ENCODE data around the gene EXOC4. TPM values are rescaled to one million over a fixed set of nuclear protein-coding genes. Genes with fewer than 3 reads are reported as not detected.

Gene EXOC4
- total RNA-seq, 1 experiment from 2014 or later: 66.2 TPM

DNA sequence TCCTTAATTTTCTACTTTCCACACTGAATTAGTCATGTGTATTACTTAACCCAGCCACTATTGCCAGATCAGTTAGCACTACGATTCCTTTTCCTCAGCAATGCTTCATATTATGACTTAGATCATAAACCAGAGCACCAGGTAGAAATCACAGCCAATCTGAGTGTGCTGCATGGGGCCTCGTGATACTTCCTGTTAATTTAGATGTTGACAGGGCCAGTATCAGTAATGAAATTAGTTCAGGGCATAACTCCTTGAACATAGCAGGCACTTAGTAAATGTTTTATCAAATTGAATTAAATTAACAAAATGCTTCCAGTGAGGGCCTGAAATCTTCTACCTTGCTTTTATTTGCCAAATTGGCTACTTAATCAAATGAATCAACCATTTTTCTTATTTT lies 705.0 kb downstream of the EXOC4 start:
- BruUV-seq (replicated peaks): no TSS peak
- POLR2A ChIA-PET: no interaction called here

GRCh38 chr7:133958822-133959221 lies 705.9 kb downstream of the EXOC4 start:
- TF ChIP-seq, protein P1, sequence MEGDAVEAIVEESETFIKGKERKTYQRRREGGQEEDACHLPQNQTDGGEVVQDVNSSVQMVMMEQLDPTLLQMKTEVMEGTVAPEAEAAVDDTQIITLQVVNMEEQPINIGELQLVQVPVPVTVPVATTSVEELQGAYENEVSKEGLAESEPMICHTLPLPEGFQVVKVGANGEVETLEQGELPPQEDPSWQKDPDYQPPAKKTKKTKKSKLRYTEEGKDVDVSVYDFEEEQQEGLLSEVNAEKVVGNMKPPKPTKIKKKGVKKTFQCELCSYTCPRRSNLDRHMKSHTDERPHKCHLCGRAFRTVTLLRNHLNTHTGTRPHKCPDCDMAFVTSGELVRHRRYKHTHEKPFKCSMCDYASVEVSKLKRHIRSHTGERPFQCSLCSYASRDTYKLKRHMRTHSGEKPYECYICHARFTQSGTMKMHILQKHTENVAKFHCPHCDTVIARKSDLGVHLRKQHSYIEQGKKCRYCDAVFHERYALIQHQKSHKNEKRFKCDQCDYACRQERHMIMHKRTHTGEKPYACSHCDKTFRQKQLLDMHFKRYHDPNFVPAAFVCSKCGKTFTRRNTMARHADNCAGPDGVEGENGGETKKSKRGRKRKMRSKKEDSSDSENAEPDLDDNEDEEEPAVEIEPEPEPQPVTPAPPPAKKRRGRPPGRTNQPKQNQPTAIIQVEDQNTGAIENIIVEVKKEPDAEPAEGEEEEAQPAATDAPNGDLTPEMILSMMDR (IDR thresholded peaks at IDR 0.05; ENCODE audit: insufficient read depth in 1 of 2, low read depth in 1 of 2, low read length in 1 of 2, severe bottlenecking in 1 of 2, unreplicated experiment in 1 of 2): no peak
- no peak for DNase-seq
- H3K27me3 Mint-ChIP-seq (ENCODE audit: insufficient read depth, unreplicated experiment): no peaks in the 10 kb centered on the region
- H3K4me3 ChIP-seq (ENCODE audit: low read depth, low read length): no peak overlapping the region
- no peaks in the 10 kb centered on the region for H3K27me3 ChIP-seq (replicated peaks; ENCODE audit: control insufficient read depth, insufficient read depth, low read length)
- no peaks in the 10 kb centered on the region; the same call in 1 of the 2 replicates for H3K9me3 ChIP-seq
- ChIA-PET CTCF (no interaction called here), POLR2A (no interaction called here)
- peaks cover 6% of the 10 kb centered on the region for H3K36me3 Mint-ChIP-seq (ENCODE audit: insufficient read depth, unreplicated experiment)
- intact Hi-C loops (cut with micrococcal nuclease; ENCODE audit: unreplicated experiment): no loop called here
- H3K27ac Mint-ChIP-seq (ENCODE audit: unreplicated experiment): no peak overlapping the region
- H3K9me3 Mint-ChIP-seq (ENCODE audit: unreplicated experiment): no peaks in the 10 kb centered on the region
- no peaks in the 10 kb centered on the region for H3K36me3 ChIP-seq (ENCODE audit: control insufficient read depth, insufficient read depth, low read length)
- no peaks in the 10 kb centered on the region for H3K4me1 Mint-ChIP-seq (ENCODE audit: low read depth, unreplicated experiment)
- no peaks in the 10 kb centered on the region for H3K4me1 ChIP-seq
- H3K4me3 Mint-ChIP-seq (ENCODE audit: unreplicated experiment): no peak overlapping the region
- no TSS peak for BruUV-seq (replicated peaks)

More for the DNA sequence above, 705.0 kb downstream of the EXOC4 start:
- Mint-ChIP-seq H3K9me3 (ENCODE audit: unreplicated experiment) (no peaks in the 10 kb centered on the region), H3K27ac (ENCODE audit: unreplicated experiment) (no peak overlapping the region), H3K36me3 (ENCODE audit: insufficient read depth, unreplicated experiment) (no peaks in the 10 kb centered on the region), H3K4me1 (ENCODE audit: low read depth, unreplicated experiment) (no peaks in the 10 kb centered on the region), H3K27me3 (ENCODE audit: insufficient read depth, unreplicated experiment) (no peaks in the 10 kb centered on the region), H3K4me3 (ENCODE audit: unreplicated experiment) (no peak overlapping the region)
- CTCF ChIA-PET: no interaction called here
- Histone ChIP-seq H3K4me1 (no peaks in the 10 kb centered on the region), H3K27me3 (replicated peaks; ENCODE audit: control insufficient read depth, insufficient read depth, low read length) (no peaks in the 10 kb centered on the region), H3K9me3 (no peaks in the 10 kb centered on the region; the same call in 1 of the 2 replicates), H3K36me3 (ENCODE audit: control insufficient read depth, insufficient read depth, low read length) (no peaks in the 10 kb centered on the region), H3K4me3 (ENCODE audit: low read depth, low read length) (no peak overlapping the region)
- TF ChIP-seq, protein P1 (IDR thresholded peaks at IDR 0.05; ENCODE audit: insufficient read depth in 1 of 2, low read depth in 1 of 2, low read length in 1 of 2, severe bottlenecking in 1 of 2, unreplicated experiment in 1 of 2): no peak
- intact Hi-C loops (cut with micrococcal nuclease; ENCODE audit: unreplicated experiment): no loop called here
- DNase-seq: no peak

- TF ChIP-seq, protein P1 (IDR thresholded peaks at IDR 0.05; ENCODE audit: insufficient read depth in 1 of 2, low read depth in 1 of 2, low read length in 1 of 2, severe bottlenecking in 1 of 2, unreplicated experiment in 1 of 2): no peak
- ChIA-PET CTCF (no interaction called here), POLR2A (no interaction called here)
- intact Hi-C loops (cut with micrococcal nuclease; ENCODE audit: unreplicated experiment): no loop called here
- no peak overlapping the region for H3K4me3 ChIP-seq (ENCODE audit: low read depth, low read length)
- H3K9me3 ChIP-seq: no peaks in the 10 kb centered on the region; the same call in 1 of the 2 replicates
- Mint-ChIP-seq H3K9me3 (ENCODE audit: unreplicated experiment) (peaks cover 2% of the 10 kb centered on the region), H3K4me3 (ENCODE audit: unreplicated experiment) (no peak overlapping the region), H3K36me3 (ENCODE audit: insufficient read depth, unreplicated experiment) (peaks cover 6% of the 10 kb centered on the region), H3K4me1 (ENCODE audit: low read depth, unreplicated experiment) (no peaks in the 10 kb centered on the region), H3K27ac (ENCODE audit: unreplicated experiment) (no peak overlapping the region), H3K27me3 (ENCODE audit: insufficient read depth, unreplicated experiment) (no peaks in the 10 kb centered on the region)
- no peaks in the 10 kb centered on the region for H3K4me1 ChIP-seq
- H3K27me3 ChIP-seq (replicated peaks; ENCODE audit: control insufficient read depth, insufficient read depth, low read length): no peaks in the 10 kb centered on the region
- BruUV-seq (replicated peaks): no TSS peak
- H3K36me3 ChIP-seq (ENCODE audit: control insufficient read depth, insufficient read depth, low read length): no peaks in the 10 kb centered on the region
- DNase-seq: no peak
Measured at GRCh38 chr7:133959505-133959904, 706.6 kb downstream of the EXOC4 start.
